Activated CD4-positive, alpha-beta memory T cell treated with anti-CD3 and anti-CD28 coated beads for 36 hours (primary cell): ENCODE data around the gene SETX. TPM values are rescaled to one million over a fixed set of nuclear protein-coding genes. Genes with fewer than 3 reads are reported as not detected.
"Not testable (repeated sequence)": the region's sequence is repeated elsewhere in the genome, so short reads cannot be mapped to it uniquely, and the experiment has no call there.

Source experiments
- CTCF ChIA-PET: fragments of 350-600 bp; sonication (Branson Sonifier 250); formaldehyde crosslinking; loops from one replicate; lab custom pipeline; 2021; ENCODE audit warnings: antibody characterized with exemption, inconsistent platforms; lab: Charles Lee
- POLR2A ChIA-PET: fragments of 350-600 bp; sonication (Branson Sonifier 250); formaldehyde crosslinking; loops from one replicate; lab custom pipeline; 2021; ENCODE audit warnings: antibody characterized with exemption; lab: Charles Lee
- DNase-seq: peaks from one replicate; pipeline ENCODE4 v3.0.0-alpha.2; 2020
- H3K27ac Mint-ChIP-seq: one replicate; pipeline ENCODE4 v1.8.0; 2021; ENCODE audit warnings: mixed read lengths
- H3K27me3 Mint-ChIP-seq: one replicate; pipeline ENCODE4 v1.8.0; 2021; ENCODE audit warnings: mixed read lengths
- H3K36me3 Mint-ChIP-seq: one replicate; pipeline ENCODE4 v1.8.0; 2021; ENCODE audit warnings: mixed read lengths
- H3K4me1 Mint-ChIP-seq: one replicate; pipeline ENCODE4 v1.8.0; 2021; ENCODE audit warnings: low read depth, mixed read lengths
- H3K4me3 Mint-ChIP-seq: one replicate; pipeline ENCODE4 v1.8.0; 2021; ENCODE audit warnings: mild to moderate bottlenecking, mixed read lengths
- H3K9me3 Mint-ChIP-seq: one replicate; pipeline ENCODE4 v1.8.0; 2021; ENCODE audit warnings: mixed read lengths
- intact Hi-C: fragments of 100-400 bp; cut with micrococcal nuclease; formaldehyde crosslinking; loops from one replicate; pipeline ENCODE4 v1.15.1; 2023
- total RNA-seq, 2 experiments: library from RNA; stranded (reverse); gene quantifications; one replicate each; pipeline ENCODE4 v1.2.3, GENCODE V29; 2021

The SETX gene
- total RNA-seq, 2 experiments from 2014 or later = 41.6 to 42.3 TPM

DNA sequence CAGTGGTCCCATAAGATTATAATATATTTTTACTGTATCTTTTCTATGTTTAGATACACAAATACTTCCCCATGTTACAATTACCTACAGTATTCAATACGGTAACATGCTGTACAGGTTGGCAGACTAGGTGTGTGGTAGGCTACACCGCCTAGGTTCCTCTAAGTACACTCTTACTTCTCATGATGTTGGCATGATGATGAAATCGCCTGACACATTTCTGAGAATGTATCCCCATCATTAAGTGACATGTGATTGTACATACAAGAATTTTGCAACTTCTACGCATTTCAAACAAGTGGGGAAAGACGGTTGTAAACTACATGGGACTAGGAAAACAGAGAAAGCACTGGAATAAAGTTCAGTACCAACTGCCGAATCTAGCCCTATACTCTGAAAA lies 53.3 kb downstream of the SETX start:
- intact Hi-C loops = loop anchor here (5.0 kb wide), 1 partner anchor 51 kb away; the partner anchor contains the start of gene SETX
- Mint-ChIP-seq H3K36me3 (peaks cover 50% of the 10 kb centered on the region), H3K4me1 (peaks cover 26% of the 10 kb centered on the region), H3K9me3 (no peaks in the 10 kb centered on the region), H3K27me3 (no peaks in the 10 kb centered on the region), H3K27ac (peak overlapping the region; percentile 29), H3K4me3 (no peak overlapping the region)
- CTCF ChIA-PET = no interaction called here
- POLR2A ChIA-PET = no interaction called here
- DNase-seq = no peak

- ChIA-PET CTCF (no interaction called here), POLR2A (no interaction called here)
- Mint-ChIP-seq H3K36me3 (peaks cover 57% of the 10 kb centered on the region), H3K4me3 (no peak overlapping the region), H3K9me3 (no peaks in the 10 kb centered on the region), H3K4me1 (peaks cover 32% of the 10 kb centered on the region), H3K27ac (peak overlapping the region; percentile 1), H3K27me3 (no peaks in the 10 kb centered on the region)
- DNase-seq = no peak
- intact Hi-C loops = no loop called here
Measured at GRCh38 chr9:132299221-132299620, 55.6 kb downstream of the SETX start.

GRCh38 chr9:132295181-132295580 lies 59.6 kb downstream of the SETX start:
- Mint-ChIP-seq H3K4me1 (peaks cover 29% of the 10 kb centered on the region), H3K27ac (peak overlapping the region; percentile 35), H3K36me3 (peaks cover 52% of the 10 kb centered on the region), H3K27me3 (no peaks in the 10 kb centered on the region), H3K9me3 (no peaks in the 10 kb centered on the region), H3K4me3 (no peak overlapping the region)
- ChIA-PET POLR2A (interaction anchor here (1.0 to 2.1 kb wide), 3 partner anchors 9 to 59 kb away, joined by 4 to 7 read pairs (median 6); partner anchors contain the start of gene SETX), CTCF (interaction anchor here (0.6 to 1.3 kb wide), 3 partner anchors 23 to 104 kb away, joined by 3 to 6 read pairs (median 3); no protein-coding TSS in a partner anchor)
- DNase-seq = no peak
- intact Hi-C loops = no loop called here

DNA sequence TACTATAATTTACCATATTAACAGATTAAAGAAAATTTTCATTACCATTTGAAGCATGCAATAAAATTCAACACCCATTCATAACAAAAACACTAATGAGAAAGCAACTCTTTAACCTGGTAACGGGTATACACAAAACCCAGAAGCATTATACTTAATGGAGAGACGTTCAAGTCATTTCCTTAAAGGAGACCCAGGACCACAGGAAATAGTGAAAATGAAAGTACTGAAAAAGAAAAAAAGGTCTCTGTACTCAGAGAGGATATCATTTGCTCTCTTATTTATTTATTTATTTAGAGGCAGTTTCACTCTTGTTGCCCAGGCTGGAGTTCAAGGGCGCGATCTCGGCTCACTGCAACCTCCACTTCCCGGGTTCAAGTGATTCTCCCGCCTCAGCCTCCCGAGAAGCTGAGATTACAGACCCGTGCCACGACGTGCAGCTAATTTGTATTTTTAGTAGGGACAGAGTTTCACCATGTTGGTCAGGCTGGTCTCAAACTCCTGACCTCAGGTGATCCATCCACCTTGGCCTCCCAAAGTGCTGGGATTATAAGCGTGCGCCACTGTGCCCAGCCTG lies 61.6 kb downstream of the SETX start:
- Mint-ChIP-seq H3K27me3 (no peaks in the 10 kb centered on the region), H3K36me3 (peaks cover 41% of the 10 kb centered on the region), H3K4me3 (no peak overlapping the region), H3K9me3 (no peaks in the 10 kb centered on the region), H3K4me1 (peaks cover 36% of the 10 kb centered on the region), H3K27ac (peak overlapping the region; percentile 33)
- intact Hi-C loops = no loop called here
- CTCF ChIA-PET = interaction anchor here (0.6 kb wide), 1 partner anchor 376 kb away, joined by 3 read pairs; the partner anchor contains the start of gene DDX31
- POLR2A ChIA-PET = interaction anchor here (0.6 to 2.1 kb wide), 2 partner anchors 11 to 61 kb away, joined by 3 to 6 read pairs; partner anchors contain the start of gene SETX
- DNase-seq = no peak

GRCh38 chr9:132288966-132289365 lies 65.8 kb downstream of the SETX start:
- Mint-ChIP-seq H3K36me3 (peaks cover 21% of the 10 kb centered on the region), H3K9me3 (no peaks in the 10 kb centered on the region), H3K4me3 (no peak overlapping the region), H3K27ac (no peak overlapping the region), H3K4me1 (peaks cover 21% of the 10 kb centered on the region), H3K27me3 (no peaks in the 10 kb centered on the region)
- intact Hi-C loops = no loop called here
- DNase-seq = no peak
- POLR2A ChIA-PET = no interaction called here
- CTCF ChIA-PET = interaction anchor here (0.8 to 1.0 kb wide), 2 partner anchors 20 to 61 kb away, joined by 3 to 4 read pairs; no protein-coding TSS in a partner anchor

DNA sequence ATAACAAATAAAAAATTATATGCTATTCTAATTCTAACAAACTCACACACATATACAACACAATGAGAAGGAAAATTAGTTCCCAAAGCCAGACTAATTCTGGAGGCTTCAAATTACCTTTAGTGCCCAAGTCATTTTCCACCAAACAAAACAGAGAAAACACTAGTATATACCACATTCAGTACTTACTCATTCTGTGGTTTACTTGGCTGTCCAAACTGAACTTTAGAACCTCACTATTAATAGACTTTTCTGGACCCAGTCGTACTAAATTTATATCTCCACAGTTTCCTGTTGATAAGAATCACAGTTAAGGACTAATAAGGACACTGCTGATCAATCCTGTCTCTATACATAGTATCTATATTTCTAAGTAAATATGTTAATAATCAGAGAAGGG lies 66.4 kb downstream of the SETX start:
- intact Hi-C loops = no loop called here

GRCh38 chr9:132287256-132287760 lies 67.5 kb downstream of the SETX start:
- DNase-seq = no peak
- ChIA-PET CTCF (no interaction called here), POLR2A (interaction anchor here (0.9 kb wide), 1 partner anchor 9 kb away, joined by 3 read pairs; no protein-coding TSS in a partner anchor)
- Mint-ChIP-seq H3K9me3 (no peaks in the 10 kb centered on the region), H3K4me3 (no peak overlapping the region), H3K27ac (no peak overlapping the region), H3K36me3 (peaks cover 32% of the 10 kb centered on the region), H3K27me3 (no peaks in the 10 kb centered on the region), H3K4me1 (peaks cover 21% of the 10 kb centered on the region)
- intact Hi-C loops = no loop called here

More for the DNA sequence above, 66.4 kb downstream of the SETX start:
- no peaks in the 10 kb centered on the region for H3K27me3 Mint-ChIP-seq
- peak overlapping the region; percentile 56 for H3K27ac Mint-ChIP-seq
- H3K4me1 Mint-ChIP-seq = peaks cover 24% of the 10 kb centered on the region
- peaks cover 24% of the 10 kb centered on the region for H3K36me3 Mint-ChIP-seq
- ChIA-PET CTCF (interaction anchor here (1.0 kb wide), 1 partner anchor 62 kb away, joined by 4 read pairs; no protein-coding TSS in a partner anchor), POLR2A (no interaction called here)
- H3K4me3 Mint-ChIP-seq = no peak overlapping the region
- DNase-seq = no peak
- H3K9me3 Mint-ChIP-seq = no peaks in the 10 kb centered on the region

- intact Hi-C loops = no loop called here
- ChIA-PET POLR2A (no interaction called here), CTCF (interaction anchor here (0.6 to 1.5 kb wide), 3 partner anchors 15 to 729 kb away, joined by 3 to 4 read pairs (median 3); no protein-coding TSS in a partner anchor)
- Mint-ChIP-seq H3K27ac (peak overlapping the region; percentile 49), H3K4me1 (peaks cover 18% of the 10 kb centered on the region), H3K4me3 (no peak overlapping the region), H3K36me3 (peaks cover 46% of the 10 kb centered on the region), H3K9me3 (no peaks in the 10 kb centered on the region), H3K27me3 (no peaks in the 10 kb centered on the region)
- DNase-seq = no peak
Measured at GRCh38 chr9:132283863-132284262, 70.9 kb downstream of the SETX start.

- ChIA-PET POLR2A (interaction anchor here (0.5 kb wide), 1 partner anchor 82 kb away, joined by 4 read pairs; no protein-coding TSS in a partner anchor), CTCF (interaction anchor here (1.5 kb wide), 1 partner anchor 14 kb away, joined by 4 read pairs; no protein-coding TSS in a partner anchor)
- H3K9me3 Mint-ChIP-seq = no peaks in the 10 kb centered on the region
- H3K27ac Mint-ChIP-seq = peak overlapping the region; percentile 29
- intact Hi-C loops = no loop called here
- no peak overlapping the region for H3K4me3 Mint-ChIP-seq
- peaks cover 47% of the 10 kb centered on the region for H3K36me3 Mint-ChIP-seq
- peak; percentile 45 for DNase-seq
- H3K27me3 Mint-ChIP-seq = no peaks in the 10 kb centered on the region
- H3K4me1 Mint-ChIP-seq = peaks cover 12% of the 10 kb centered on the region
Measured at GRCh38 chr9:132283165-132283564, 71.6 kb downstream of the SETX start.

GRCh38 chr9:132274861-132275260 lies 79.9 kb downstream of the SETX start:
- Mint-ChIP-seq H3K27me3 (no peaks in the 10 kb centered on the region), H3K36me3 (peaks cover 68% of the 10 kb centered on the region), H3K4me3 (no peak overlapping the region), H3K27ac (no peak overlapping the region), H3K4me1 (no peaks in the 10 kb centered on the region), H3K9me3 (peaks cover 6% of the 10 kb centered on the region)
- intact Hi-C loops = no loop called here
- no peak for DNase-seq
- POLR2A ChIA-PET = no interaction called here
- CTCF ChIA-PET = interaction anchor here (1.0 kb wide), 1 partner anchor 16 kb away, joined by 4 read pairs; no protein-coding TSS in a partner anchor

- H3K4me3 Mint-ChIP-seq, H3K4me1 Mint-ChIP-seq, H3K27me3 Mint-ChIP-seq, POLR2A ChIA-PET, H3K9me3 Mint-ChIP-seq, intact Hi-C loops: not testable (repeated sequence)
- peak overlapping the region; percentile 85 for H3K27ac Mint-ChIP-seq
- peaks cover 54% of the 10 kb centered on the region for H3K36me3 Mint-ChIP-seq
- peak; percentile 76 for DNase-seq
- CTCF ChIA-PET = interaction anchor here (0.6 to 2.5 kb wide), 11 partner anchors 8 to 511 kb away, joined by 3 to 23 read pairs (median 6); no protein-coding TSS in a partner anchor
Measured at GRCh38 chr9:132269704-132270516, 84.9 kb downstream of the SETX start.
